OCI-LY7 (cell line): ENCODE measurements around the gene STAMBP.

ENCODE experiments used
- EZH2phosphoT487 ChIP-seq: fragments of 200-600 bp; sonication (generic); IDR thresholded peaks from 2 replicates; pipeline ENCODE4 v1.6.1; 2018; ENCODE audit warnings: low read depth, borderline replicate concordance, mild to moderate bottlenecking, mixed run types, antibody characterized with exemption, low read length, moderate library complexity, mixed read lengths
- TF ChIP-seq, protein P1 (sequence below): fragments of 200-600 bp; sonication (generic); conservative IDR thresholded peaks from 2 replicates; pipeline ENCODE4 v1.5.1; 2014; ENCODE audit warnings: mild to moderate bottlenecking, antibody characterized with exemption, low read length, moderate library complexity, mixed read lengths

DNA sequence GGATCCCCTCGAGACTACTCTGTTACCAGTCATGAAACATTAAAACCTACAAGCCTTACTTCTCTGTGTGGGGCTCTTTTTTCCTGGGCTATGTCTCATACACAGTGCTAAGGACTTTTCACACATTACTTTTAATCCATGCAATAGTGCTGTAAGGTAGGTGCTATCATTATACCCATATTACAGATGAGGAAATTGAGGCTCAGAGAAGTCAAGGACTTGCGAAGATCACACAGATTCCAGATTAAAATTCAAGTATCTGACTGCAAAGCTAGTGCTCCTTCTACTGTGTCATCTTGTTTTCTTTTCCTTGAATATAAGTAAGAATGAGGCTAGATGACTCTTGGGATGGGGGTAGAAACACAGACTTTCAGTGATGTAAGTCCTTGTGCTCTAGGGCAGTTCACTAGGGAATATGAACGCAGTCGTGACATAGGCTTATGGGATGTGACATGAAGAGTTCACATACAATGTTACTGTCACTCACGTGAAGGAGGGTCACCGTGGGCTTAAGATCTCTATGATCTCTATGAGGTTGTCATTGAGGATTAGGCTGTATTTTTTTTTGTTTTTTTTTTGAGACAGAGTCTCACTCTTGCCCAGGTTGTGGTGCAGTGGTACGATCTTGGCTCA is 91.0 kb downstream of the STAMBP start:
- TF ChIP-seq, protein P1, sequence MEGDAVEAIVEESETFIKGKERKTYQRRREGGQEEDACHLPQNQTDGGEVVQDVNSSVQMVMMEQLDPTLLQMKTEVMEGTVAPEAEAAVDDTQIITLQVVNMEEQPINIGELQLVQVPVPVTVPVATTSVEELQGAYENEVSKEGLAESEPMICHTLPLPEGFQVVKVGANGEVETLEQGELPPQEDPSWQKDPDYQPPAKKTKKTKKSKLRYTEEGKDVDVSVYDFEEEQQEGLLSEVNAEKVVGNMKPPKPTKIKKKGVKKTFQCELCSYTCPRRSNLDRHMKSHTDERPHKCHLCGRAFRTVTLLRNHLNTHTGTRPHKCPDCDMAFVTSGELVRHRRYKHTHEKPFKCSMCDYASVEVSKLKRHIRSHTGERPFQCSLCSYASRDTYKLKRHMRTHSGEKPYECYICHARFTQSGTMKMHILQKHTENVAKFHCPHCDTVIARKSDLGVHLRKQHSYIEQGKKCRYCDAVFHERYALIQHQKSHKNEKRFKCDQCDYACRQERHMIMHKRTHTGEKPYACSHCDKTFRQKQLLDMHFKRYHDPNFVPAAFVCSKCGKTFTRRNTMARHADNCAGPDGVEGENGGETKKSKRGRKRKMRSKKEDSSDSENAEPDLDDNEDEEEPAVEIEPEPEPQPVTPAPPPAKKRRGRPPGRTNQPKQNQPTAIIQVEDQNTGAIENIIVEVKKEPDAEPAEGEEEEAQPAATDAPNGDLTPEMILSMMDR, result no peak
- TF ChIP-seq EZH2phosphoT487, result no peak
